Upper lobe of right lung (tissue), 1 donor: ENCODE measurements around the gene CEP20. TPM values are rescaled to one million over a fixed set of nuclear protein-coding genes. Genes with fewer than 3 reads are reported as not detected.
A peak's percentile ranks its signal among the peaks of the same experiment; 100 is the strongest.
"Not testable (repeated sequence)": the region's sequence is repeated elsewhere in the genome, so short reads cannot be mapped to it uniquely, and the experiment has no call there.

Experiments
- ATAC-seq: fragments of 200-7000 bp; cut with Tn5 transposase; one replicate; pipeline ENCODE4 v1.9.1; 2020; ENCODE audit warnings: mild to moderate bottlenecking, moderate library complexity
- DNase-seq: peaks from one replicate; pipeline ENCODE4 v3.0.0-alpha.2; 2020
- H3K27ac ChIP-seq: fragments of 200-600 bp; one replicate; pipeline ENCODE4 v1.8.0; 2022
- H3K27me3 ChIP-seq: fragments of 200-600 bp; one replicate; pipeline ENCODE4 v1.8.0; 2022; ENCODE audit warnings: mild to moderate bottlenecking
- H3K36me3 ChIP-seq: fragments of 200-600 bp; one replicate; pipeline ENCODE4 v1.8.0; 2022
- H3K4me1 ChIP-seq: fragments of 200-600 bp; one replicate; pipeline ENCODE4 v1.8.0; 2022
- H3K4me3 ChIP-seq: fragments of 200-600 bp; one replicate; pipeline ENCODE4 v1.8.0; 2022; ENCODE audit warnings: mild to moderate bottlenecking
- H3K9me3 ChIP-seq: fragments of 200-600 bp; one replicate; pipeline ENCODE4 v1.8.0; 2022
- intact Hi-C: fragments of 100-400 bp; cut with DNase I; formaldehyde crosslinking; loops from one replicate; pipeline ENCODE4 v1.11.0; 2022
- total RNA-seq: library from RNA; stranded (reverse); fragmentation: NEBNext Ultra II Directional; extraction: Animal tissue kit (Norgen Biotek cat#: 25700); gene quantifications from one replicate; pipeline ENCODE4 v1.2.1, GENCODE V29; 2021
- TF ChIP-seq, protein P1 (sequence below): fragments of 200-600 bp; IDR thresholded peaks from one replicate; pipeline ENCODE4 v1.8.0; 2022; ENCODE audit warnings: antibody characterized with exemption
- donor health status: DM: no; HTN: yes; CAD: no; lungs with severe emphysema.

Gene CEP20
- total RNA-seq, 1 donor from 2014 or later: 30.3 TPM

GRCh38 chr16:15853021-15853420 is 35.4 kb downstream of the CEP20 start:
- H3K27ac ChIP-seq: no peak overlapping the region
- ATAC-seq (no peak), DNase-seq (no peak)
- peaks cover 18% of the 10 kb centered on the region for H3K27me3 ChIP-seq
- peaks cover 13% of the 10 kb centered on the region for H3K4me1 ChIP-seq
- H3K9me3 ChIP-seq: no peaks in the 10 kb centered on the region
- TF ChIP-seq, protein P1, sequence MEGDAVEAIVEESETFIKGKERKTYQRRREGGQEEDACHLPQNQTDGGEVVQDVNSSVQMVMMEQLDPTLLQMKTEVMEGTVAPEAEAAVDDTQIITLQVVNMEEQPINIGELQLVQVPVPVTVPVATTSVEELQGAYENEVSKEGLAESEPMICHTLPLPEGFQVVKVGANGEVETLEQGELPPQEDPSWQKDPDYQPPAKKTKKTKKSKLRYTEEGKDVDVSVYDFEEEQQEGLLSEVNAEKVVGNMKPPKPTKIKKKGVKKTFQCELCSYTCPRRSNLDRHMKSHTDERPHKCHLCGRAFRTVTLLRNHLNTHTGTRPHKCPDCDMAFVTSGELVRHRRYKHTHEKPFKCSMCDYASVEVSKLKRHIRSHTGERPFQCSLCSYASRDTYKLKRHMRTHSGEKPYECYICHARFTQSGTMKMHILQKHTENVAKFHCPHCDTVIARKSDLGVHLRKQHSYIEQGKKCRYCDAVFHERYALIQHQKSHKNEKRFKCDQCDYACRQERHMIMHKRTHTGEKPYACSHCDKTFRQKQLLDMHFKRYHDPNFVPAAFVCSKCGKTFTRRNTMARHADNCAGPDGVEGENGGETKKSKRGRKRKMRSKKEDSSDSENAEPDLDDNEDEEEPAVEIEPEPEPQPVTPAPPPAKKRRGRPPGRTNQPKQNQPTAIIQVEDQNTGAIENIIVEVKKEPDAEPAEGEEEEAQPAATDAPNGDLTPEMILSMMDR: no peak
- intact Hi-C loops: no loop called here
- H3K36me3 ChIP-seq: no peaks in the 10 kb centered on the region
- peak overlapping the region; percentile 45 for H3K4me3 ChIP-seq

- DNase-seq, intact Hi-C loops, H3K36me3 ChIP-seq, H3K27me3 ChIP-seq, H3K4me1 ChIP-seq, H3K4me3 ChIP-seq, H3K9me3 ChIP-seq, ATAC-seq, H3K27ac ChIP-seq: not testable (repeated sequence)
Observed at GRCh38 chr16:15850555-15850954, 37.8 kb downstream of the CEP20 start.

DNA sequence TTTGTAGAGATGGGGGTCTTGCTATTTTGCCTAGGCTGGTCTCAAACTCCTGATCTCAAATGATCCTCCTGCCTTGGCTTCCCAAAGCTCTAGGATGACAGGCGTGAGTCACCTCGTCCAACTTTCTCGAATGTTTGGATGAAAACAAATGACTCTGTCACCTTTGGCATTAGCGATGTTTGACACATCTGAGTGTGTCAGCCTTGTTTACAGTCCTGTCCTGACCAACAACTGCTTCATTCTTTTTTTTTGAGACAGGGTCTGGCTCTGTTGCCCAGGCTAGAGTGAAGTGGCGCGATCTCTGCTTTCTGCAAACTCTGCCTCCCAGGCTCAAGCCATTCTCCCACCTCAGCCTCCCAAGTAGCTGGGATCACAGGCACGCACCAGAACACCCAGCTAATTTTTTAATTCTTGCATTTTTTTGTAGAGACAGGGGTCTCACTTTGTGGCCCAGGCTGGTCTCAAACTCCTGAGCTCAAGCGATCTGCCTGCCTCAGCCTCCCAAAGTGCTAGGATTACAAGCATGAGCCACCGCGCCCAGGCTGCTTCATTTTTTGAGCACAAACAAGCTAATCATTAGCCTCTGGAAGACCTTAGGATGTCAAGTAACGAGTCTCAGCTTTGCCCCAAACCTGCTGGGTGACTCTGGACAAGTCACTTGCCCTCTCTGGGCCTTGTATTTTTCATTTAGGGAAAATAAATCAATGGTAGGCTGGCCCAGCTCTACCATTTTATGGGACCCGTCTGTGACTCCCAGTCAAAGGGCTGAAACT is 39.0 kb downstream of the CEP20 start:
- H3K4me1 ChIP-seq: peaks cover 4% of the 10 kb centered on the region
- intact Hi-C loops: no loop called here
- H3K27ac ChIP-seq: no peak overlapping the region
- TF ChIP-seq, protein P1: no peak
- H3K27me3 ChIP-seq: no peaks in the 10 kb centered on the region
- H3K9me3 ChIP-seq: no peaks in the 10 kb centered on the region
- H3K4me3 ChIP-seq: no peak overlapping the region
- ATAC-seq: no peak
- no peak for DNase-seq
- H3K36me3 ChIP-seq: no peaks in the 10 kb centered on the region

GRCh38 chr16:15847611-15848175 is 40.7 kb downstream of the CEP20 start:
- Histone ChIP-seq H3K36me3 (no peaks in the 10 kb centered on the region), H3K9me3 (no peaks in the 10 kb centered on the region), H3K27me3 (no peaks in the 10 kb centered on the region), H3K4me3 (no peak overlapping the region), H3K27ac (no peak overlapping the region), H3K4me1 (peaks cover 4% of the 10 kb centered on the region)
- ATAC-seq (no peak), DNase-seq (no peak)
- TF ChIP-seq, protein P1: no peak
- intact Hi-C loops: no loop called here

DNA sequence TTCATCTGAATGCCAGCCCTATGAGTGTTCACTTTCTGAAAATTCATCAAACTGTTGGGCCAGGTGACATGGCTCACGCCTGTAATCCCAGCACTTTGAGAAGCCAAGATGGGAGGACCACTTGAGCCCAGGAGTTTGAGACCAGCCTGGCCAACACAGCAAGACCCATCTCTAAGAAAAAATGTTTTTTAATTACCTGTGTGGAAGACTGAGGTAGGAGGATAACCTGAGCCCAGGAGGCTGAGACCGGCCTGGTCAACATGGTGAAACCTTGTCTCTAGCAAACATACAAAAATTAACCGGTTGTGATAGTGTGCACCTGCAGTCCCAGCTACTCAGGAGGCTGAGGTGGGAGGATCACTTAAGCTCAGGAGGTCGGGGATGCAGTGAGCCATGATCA is 41.9 kb downstream of the CEP20 start:
- Histone ChIP-seq H3K4me3 (no peak overlapping the region), H3K27ac (no peak overlapping the region), H3K9me3 (no peaks in the 10 kb centered on the region), H3K36me3 (no peaks in the 10 kb centered on the region), H3K4me1 (peaks cover 4% of the 10 kb centered on the region), H3K27me3 (no peaks in the 10 kb centered on the region)
- intact Hi-C loops: no loop called here
- TF ChIP-seq, protein P1: no peak
- no peak for ATAC-seq
- DNase-seq: no peak

GRCh38 chr16:15843635-15844279 is 44.6 kb downstream of the CEP20 start:
- TF ChIP-seq, protein P1: no peak
- ATAC-seq (no peak), DNase-seq (no peak)
- H3K27me3 ChIP-seq: no peaks in the 10 kb centered on the region
- intact Hi-C loops: no loop called here
- H3K9me3 ChIP-seq: no peaks in the 10 kb centered on the region
- no peaks in the 10 kb centered on the region for H3K36me3 ChIP-seq
- H3K4me1 ChIP-seq: peaks cover 4% of the 10 kb centered on the region
- no peak overlapping the region for H3K27ac ChIP-seq
- no peak overlapping the region for H3K4me3 ChIP-seq

- H3K4me1 ChIP-seq, DNase-seq, ATAC-seq, intact Hi-C loops, H3K36me3 ChIP-seq, H3K27me3 ChIP-seq, H3K27ac ChIP-seq, H3K4me3 ChIP-seq, H3K9me3 ChIP-seq: not testable (repeated sequence)
Observed at GRCh38 chr16:15839204-15839603, 49.2 kb downstream of the CEP20 start.
